GM10847 (cell line): ENCODE data around the gene ABCE1.

Experiments
- POLR2A ChIP-seq: IDR thresholded peaks from 2 replicates; pipeline ENCODE4 v1.6.1; 2011; ENCODE audit not compliant: insufficient read length; ENCODE audit errors: extremely low read depth

Gene ABCE1

GRCh38 chr4:145090380-145090779, 7.7 kb upstream of the ABCE1 start:
- TF ChIP-seq POLR2A = no peak

GRCh38 chr4:145093638-145094037, 4.5 kb upstream of the ABCE1 start:
- no peak for TF ChIP-seq POLR2A

GRCh38 chr4:145097331-145097820, 735 bp upstream of the ABCE1 start:
- TF ChIP-seq POLR2A = no peak

GRCh38 chr4:145098675-145099037, 545 bp downstream of the ABCE1 start:
- no peak for TF ChIP-seq POLR2A

GRCh38 chr4:145099653-145100052, 1.5 kb downstream of the ABCE1 start:
- no peak for TF ChIP-seq POLR2A

GRCh38 chr4:145101091-145101490, 3.0 kb downstream of the ABCE1 start:
- TF ChIP-seq POLR2A = no peak

- no peak for TF ChIP-seq POLR2A
These were observed 4.5 kb downstream of the ABCE1 start for GRCh38 chr4:145102619-145103018.

GRCh38 chr4:145103496-145103895, 5.4 kb downstream of the ABCE1 start:
- TF ChIP-seq POLR2A = no peak

- TF ChIP-seq POLR2A = no peak
These were observed 9.0 kb downstream of the ABCE1 start for GRCh38 chr4:145107126-145107525.

- no peak for TF ChIP-seq POLR2A
These were observed 10.0 kb downstream of the ABCE1 start for GRCh38 chr4:145108128-145108527.

- no peak for TF ChIP-seq POLR2A
These were observed 27.3 kb downstream of the ABCE1 start for GRCh38 chr4:145125396-145125795.

- no peak for TF ChIP-seq POLR2A
These were observed 32.0 kb downstream of the ABCE1 start for GRCh38 chr4:145130130-145130529.

GRCh38 chr4:145130788-145131399, 32.8 kb downstream of the ABCE1 start:
- TF ChIP-seq POLR2A = no peak

GRCh38 chr4:145131848-145132247, 33.7 kb downstream of the ABCE1 start:
- no peak for TF ChIP-seq POLR2A

- no peak for TF ChIP-seq POLR2A
These were observed 34.5 kb downstream of the ABCE1 start for GRCh38 chr4:145132511-145133098.

GRCh38 chr4:145148980-145149379, 50.9 kb downstream of the ABCE1 start:
- no peak for TF ChIP-seq POLR2A
